Activated CD4-positive, alpha-beta T cell treated with anti-CD3 and anti-CD28 coated beads, Interleukin-2, amount 10 ng/mL, durations not matched to agents 7 days and 5 days (primary cell): Measurements from ENCODE around the gene PREX1. TPM values are rescaled to one million over a fixed set of nuclear protein-coding genes. Genes with fewer than 3 reads are reported as not detected.

Experiments used
- CTCF ChIA-PET: fragments of 350-600 bp; sonication (Branson Sonifier 250); formaldehyde crosslinking; loops from one replicate; lab custom pipeline; 2021; ENCODE audit warnings: antibody characterized with exemption; lab: Charles Lee
- POLR2A ChIA-PET: fragments of 350-600 bp; sonication (Branson Sonifier 250); formaldehyde crosslinking; loops from one replicate; lab custom pipeline; 2021; ENCODE audit warnings: antibody characterized with exemption; lab: Charles Lee
- DNase-seq: peaks from one replicate; pipeline ENCODE4 v3.0.0-alpha.2; 2020
- H3K27ac Mint-ChIP-seq: one replicate; pipeline ENCODE4 v1.8.0; 2021; ENCODE audit warnings: mild to moderate bottlenecking, moderate library complexity, mixed read lengths
- H3K27me3 Mint-ChIP-seq: one replicate; pipeline ENCODE4 v1.8.0; 2021; ENCODE audit warnings: mixed read lengths
- H3K36me3 Mint-ChIP-seq: one replicate; pipeline ENCODE4 v1.8.0; 2021; ENCODE audit warnings: low read depth, mixed read lengths
- H3K4me1 Mint-ChIP-seq: one replicate; pipeline ENCODE4 v1.8.0; 2021; ENCODE audit warnings: mixed read lengths
- H3K4me3 Mint-ChIP-seq: one replicate; pipeline ENCODE4 v1.8.0; 2021; ENCODE audit warnings: mild to moderate bottlenecking, moderate library complexity, mixed read lengths
- H3K9me3 Mint-ChIP-seq: one replicate; pipeline ENCODE4 v1.8.0; 2021; ENCODE audit warnings: mixed read lengths
- total RNA-seq, 2 experiments: library from RNA; stranded (reverse); gene quantifications; one replicate each; pipeline ENCODE4 v1.2.3, GENCODE V29; 2021

The PREX1 gene
- total RNA-seq, 2 experiments from 2014 or later: 81.0 to 86.1 TPM

DNA sequence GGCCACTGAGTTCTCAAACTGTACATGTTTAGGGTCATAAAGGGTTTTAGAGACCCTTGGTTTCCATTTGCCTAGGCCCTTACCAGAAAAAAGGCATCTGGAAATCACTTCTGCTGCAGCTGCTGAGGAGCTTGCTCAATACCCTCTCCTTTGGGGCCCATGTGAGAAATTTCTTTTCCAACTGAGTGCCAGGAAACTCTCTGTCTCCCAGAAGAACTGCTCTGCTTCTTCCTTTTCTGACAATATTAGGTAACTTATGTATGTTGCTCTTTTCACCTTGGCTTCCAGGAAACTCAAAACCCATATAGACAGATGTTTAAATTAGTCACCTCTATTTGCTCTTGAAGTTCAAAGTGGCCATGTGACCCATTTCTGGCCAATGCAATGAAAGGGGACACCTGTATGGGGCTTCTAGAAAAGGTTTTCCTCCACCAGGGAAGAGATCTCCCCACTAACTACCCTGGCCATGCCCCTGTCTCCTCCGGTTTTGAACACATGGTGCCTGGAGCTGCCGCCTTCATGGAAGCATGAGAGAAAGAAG lies 121.6 kb downstream of the PREX1 start:
- Mint-ChIP-seq H3K36me3 (peaks cover 58% of the 10 kb centered on the region), H3K4me1 (peaks cover 40% of the 10 kb centered on the region), H3K9me3 (no peaks in the 10 kb centered on the region), H3K4me3 (no peak overlapping the region), H3K27ac (peak overlapping the region; percentile 46), H3K27me3 (no peaks in the 10 kb centered on the region)
- POLR2A ChIA-PET: no interaction called here
- no peak for DNase-seq
- CTCF ChIA-PET: interaction anchor here (0.7 to 1.4 kb wide), 4 partner anchors 19 to 67 kb away, joined by 3 to 4 read pairs (median 3); no protein-coding TSS in a partner anchor

GRCh38 chr20:48705240-48706115 lies 122.3 kb downstream of the PREX1 start:
- peaks cover 62% of the 10 kb centered on the region for H3K36me3 Mint-ChIP-seq
- no peaks in the 10 kb centered on the region for H3K9me3 Mint-ChIP-seq
- H3K4me1 Mint-ChIP-seq: peaks cover 41% of the 10 kb centered on the region
- DNase-seq: no peak
- ChIA-PET CTCF (no interaction called here), POLR2A (no interaction called here)
- H3K27me3 Mint-ChIP-seq: no peaks in the 10 kb centered on the region
- H3K4me3 Mint-ChIP-seq: no peak overlapping the region
- peak overlapping the region; percentile 63 for H3K27ac Mint-ChIP-seq

- POLR2A ChIA-PET: no interaction called here
- no peaks in the 10 kb centered on the region for H3K9me3 Mint-ChIP-seq
- DNase-seq: no peak
- H3K4me1 Mint-ChIP-seq: peaks cover 41% of the 10 kb centered on the region
- H3K4me3 Mint-ChIP-seq: no peak overlapping the region
- CTCF ChIA-PET: interaction anchor here (0.8 kb wide), 1 partner anchor 169 kb away, joined by 3 read pairs; no protein-coding TSS in a partner anchor
- peaks cover 64% of the 10 kb centered on the region for H3K36me3 Mint-ChIP-seq
- no peaks in the 10 kb centered on the region for H3K27me3 Mint-ChIP-seq
- no peak overlapping the region for H3K27ac Mint-ChIP-seq
These were observed 123.0 kb downstream of the PREX1 start for GRCh38 chr20:48704761-48705160.

DNA sequence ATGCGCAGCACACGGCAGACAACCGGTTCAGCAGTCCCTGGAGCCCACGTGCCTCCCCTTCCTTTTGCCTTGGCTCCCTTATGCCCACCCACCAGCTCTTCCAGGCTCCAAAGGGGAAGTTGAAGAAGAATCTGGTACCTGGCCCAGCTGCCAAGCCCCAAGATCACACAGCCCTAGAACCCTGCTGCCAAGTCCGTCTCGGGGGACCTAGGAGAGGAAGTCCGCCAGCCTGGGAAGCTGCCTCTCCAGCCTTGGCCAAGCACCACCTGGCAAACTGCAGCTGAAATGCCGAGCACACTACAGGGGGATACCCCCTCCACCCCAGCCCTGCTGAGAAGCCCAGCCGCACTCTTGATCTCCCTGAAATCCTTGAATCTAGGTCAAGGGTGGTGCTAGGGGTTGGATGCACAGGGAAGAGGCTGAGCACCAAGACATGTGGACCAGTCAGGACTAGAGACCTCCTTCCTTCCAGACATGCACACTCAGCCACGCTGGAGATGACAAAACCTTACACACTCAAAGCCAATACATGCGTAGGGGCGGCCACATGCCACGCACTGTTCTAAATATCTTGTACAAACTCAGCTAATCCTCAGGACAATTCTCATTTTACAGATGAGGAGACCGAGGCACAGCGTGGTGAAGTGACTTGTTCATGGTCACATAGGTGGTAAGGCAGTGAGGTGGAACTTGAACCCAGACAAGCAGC lies 124.1 kb downstream of the PREX1 start:
- Mint-ChIP-seq H3K27ac (no peak overlapping the region), H3K4me3 (no peak overlapping the region), H3K9me3 (no peaks in the 10 kb centered on the region), H3K27me3 (no peaks in the 10 kb centered on the region), H3K4me1 (peaks cover 48% of the 10 kb centered on the region), H3K36me3 (peaks cover 64% of the 10 kb centered on the region)
- CTCF ChIA-PET: interaction anchor here (0.6 to 1.3 kb wide), 4 partner anchors 10 to 170 kb away, joined by 3 to 4 read pairs (median 3); no protein-coding TSS in a partner anchor
- no peak for DNase-seq
- POLR2A ChIA-PET: no interaction called here

DNA sequence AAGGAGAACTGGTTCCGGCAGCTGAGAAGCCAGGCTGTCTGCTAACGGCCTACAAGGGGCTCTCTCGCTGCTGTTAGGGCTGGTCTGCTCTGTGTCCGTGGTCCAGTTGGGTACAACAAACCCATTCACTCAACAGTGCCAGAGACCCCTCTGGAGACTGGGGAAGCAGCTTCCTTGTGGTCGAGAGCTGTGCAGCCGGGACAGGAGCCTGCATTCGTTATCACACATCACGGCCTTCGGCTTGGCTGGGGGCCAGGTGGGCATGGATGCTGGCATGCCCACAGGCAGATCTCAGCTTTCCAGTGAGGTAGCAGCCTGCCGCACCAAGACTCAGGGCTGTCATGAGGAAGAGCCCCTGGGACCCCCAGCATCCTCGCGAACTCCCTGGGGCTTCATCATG lies 124.7 kb downstream of the PREX1 start:
- POLR2A ChIA-PET: no interaction called here
- peaks cover 61% of the 10 kb centered on the region for H3K36me3 Mint-ChIP-seq
- no peak overlapping the region for H3K4me3 Mint-ChIP-seq
- H3K4me1 Mint-ChIP-seq: peaks cover 46% of the 10 kb centered on the region
- H3K9me3 Mint-ChIP-seq: no peaks in the 10 kb centered on the region
- H3K27me3 Mint-ChIP-seq: no peaks in the 10 kb centered on the region
- no peak overlapping the region for H3K27ac Mint-ChIP-seq
- DNase-seq: no peak
- CTCF ChIA-PET: interaction anchor here (1.3 kb wide), 1 partner anchor 14 kb away, joined by 3 read pairs; no protein-coding TSS in a partner anchor

DNA sequence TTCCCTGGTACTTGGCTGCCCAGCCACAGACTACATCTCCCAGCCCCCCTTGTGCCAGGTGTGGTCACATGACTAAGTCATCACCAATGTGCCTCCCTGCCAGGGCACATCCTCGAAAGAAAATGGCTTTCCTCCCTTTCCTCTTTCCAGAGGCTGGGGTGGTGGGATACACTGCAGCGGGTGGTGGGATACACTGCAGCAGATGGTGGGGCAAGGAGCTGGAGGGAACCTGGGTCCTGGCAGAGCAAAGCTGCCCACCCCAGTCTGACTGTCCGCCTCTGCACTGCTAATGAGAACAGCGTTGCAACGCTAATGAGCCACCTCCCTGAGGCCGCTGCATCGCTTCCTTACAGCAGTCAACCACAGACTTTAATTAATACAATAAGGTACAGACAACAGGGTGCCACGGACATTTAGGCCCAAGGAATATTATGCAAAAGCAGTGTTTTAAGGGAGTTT lies 125.3 kb downstream of the PREX1 start:
- Mint-ChIP-seq H3K27me3 (no peaks in the 10 kb centered on the region), H3K9me3 (no peaks in the 10 kb centered on the region), H3K36me3 (peaks cover 60% of the 10 kb centered on the region), H3K27ac (no peak overlapping the region), H3K4me3 (no peak overlapping the region), H3K4me1 (peaks cover 46% of the 10 kb centered on the region)
- DNase-seq: no peak
- POLR2A ChIA-PET: no interaction called here
- CTCF ChIA-PET: interaction anchor here (0.6 kb wide), 1 partner anchor 52 kb away, joined by 3 read pairs; no protein-coding TSS in a partner anchor

DNA sequence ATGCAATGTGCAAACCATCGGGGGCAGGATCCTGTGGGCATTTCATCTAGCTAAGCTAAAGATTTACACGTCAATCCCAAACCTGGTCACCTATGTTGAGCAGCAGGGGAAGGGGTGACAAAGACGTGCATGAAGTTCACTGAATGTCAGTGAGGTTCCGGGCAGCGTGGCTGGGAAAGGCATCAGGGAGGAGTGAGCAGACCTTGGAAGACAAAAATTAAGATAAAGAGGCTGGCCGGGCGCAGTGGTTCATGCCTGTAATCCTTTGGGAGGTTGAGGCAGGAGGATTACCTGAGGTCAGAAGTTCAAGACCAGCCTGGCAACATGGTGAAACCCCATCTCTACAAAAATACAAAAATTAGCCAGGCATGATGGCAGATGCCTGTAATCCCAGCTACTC lies 126.1 kb downstream of the PREX1 start:
- Mint-ChIP-seq H3K4me3 (no peak overlapping the region), H3K27me3 (no peaks in the 10 kb centered on the region), H3K27ac (no peak overlapping the region), H3K4me1 (peaks cover 38% of the 10 kb centered on the region), H3K36me3 (peaks cover 56% of the 10 kb centered on the region), H3K9me3 (no peaks in the 10 kb centered on the region)
- no peak for DNase-seq
- CTCF ChIA-PET: no interaction called here
- POLR2A ChIA-PET: no interaction called here

DNA sequence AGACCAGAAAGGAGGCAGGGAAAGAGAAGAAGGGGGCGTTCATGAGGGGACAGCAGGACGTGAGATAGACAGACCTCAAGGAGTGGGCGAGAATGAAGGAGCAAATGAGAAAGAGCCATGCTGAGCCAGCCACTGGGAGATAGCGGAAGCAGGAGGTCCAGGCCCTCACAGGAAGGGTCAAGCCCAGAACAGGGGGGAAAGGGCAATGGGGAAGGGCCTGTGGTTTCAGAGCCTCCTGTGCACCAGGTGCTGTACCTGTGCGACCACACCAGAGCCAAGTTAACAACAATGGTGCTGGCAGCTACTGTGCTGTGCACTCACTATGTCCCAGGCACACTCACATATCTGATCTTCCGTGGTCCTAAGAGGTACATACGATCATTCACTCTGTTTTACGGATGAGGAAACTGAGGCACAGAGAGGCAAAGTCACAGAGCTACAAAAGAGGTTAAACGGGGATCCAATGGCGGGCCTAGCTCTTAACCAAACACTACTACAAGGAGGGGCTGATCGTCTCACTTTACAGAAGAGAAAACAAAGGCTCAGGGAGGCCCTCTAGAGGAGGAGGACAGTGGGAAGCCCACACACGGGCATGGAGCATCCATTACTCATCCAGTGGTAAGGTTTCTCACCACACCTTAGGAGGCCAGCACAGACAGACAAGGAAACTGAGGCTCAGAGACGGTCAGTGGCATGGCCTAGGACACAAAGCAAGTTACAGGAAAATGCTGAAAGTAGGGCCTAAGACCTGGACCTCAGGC lies 129.1 kb downstream of the PREX1 start:
- no peaks in the 10 kb centered on the region for H3K27me3 Mint-ChIP-seq
- ChIA-PET POLR2A (no interaction called here), CTCF (interaction anchor here (1.5 kb wide), 1 partner anchor 90 kb away, joined by 3 read pairs; no protein-coding TSS in a partner anchor)
- no peak overlapping the region for H3K27ac Mint-ChIP-seq
- no peaks in the 10 kb centered on the region for H3K9me3 Mint-ChIP-seq
- peaks cover 23% of the 10 kb centered on the region for H3K4me1 Mint-ChIP-seq
- peaks cover 51% of the 10 kb centered on the region for H3K36me3 Mint-ChIP-seq
- no peak for DNase-seq
- no peak overlapping the region for H3K4me3 Mint-ChIP-seq

DNA sequence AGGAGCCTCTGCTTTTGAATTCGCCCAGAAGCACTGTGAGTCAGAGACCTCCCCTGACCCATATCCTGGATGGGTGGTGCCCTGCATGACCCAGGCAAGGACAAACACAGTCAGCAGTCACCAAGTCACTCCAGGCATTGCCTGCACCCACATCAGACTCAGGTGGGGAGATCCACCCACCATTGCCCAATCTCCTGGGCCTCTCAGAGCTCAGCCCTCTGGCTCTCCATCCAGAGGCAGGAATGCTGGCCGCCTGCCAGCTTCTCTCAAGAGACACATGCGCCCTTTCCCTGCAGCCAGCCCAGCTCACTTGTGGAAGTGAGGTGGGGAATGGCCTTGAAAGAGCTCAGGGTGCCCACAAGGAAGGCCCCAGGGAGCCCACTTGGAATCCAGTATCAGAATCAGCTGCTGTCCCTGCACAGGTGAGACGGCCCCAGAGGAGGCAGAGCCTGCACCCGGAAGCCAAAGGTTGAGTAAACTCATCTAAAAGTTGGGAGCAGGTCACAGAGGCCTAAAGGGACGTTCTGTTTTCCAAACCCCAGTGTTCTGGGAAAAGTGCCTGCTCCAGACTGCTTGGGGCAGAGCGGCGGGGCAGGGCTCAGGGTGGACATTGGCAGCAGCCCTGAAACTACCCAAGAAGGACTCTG lies 129.8 kb downstream of the PREX1 start:
- H3K9me3 Mint-ChIP-seq: no peaks in the 10 kb centered on the region
- CTCF ChIA-PET: interaction anchor here (1.5 kb wide), 1 partner anchor 90 kb away, joined by 3 read pairs; no protein-coding TSS in a partner anchor
- no peaks in the 10 kb centered on the region for H3K27me3 Mint-ChIP-seq
- H3K4me1 Mint-ChIP-seq: peaks cover 23% of the 10 kb centered on the region
- no peak for DNase-seq
- H3K36me3 Mint-ChIP-seq: peaks cover 52% of the 10 kb centered on the region
- POLR2A ChIA-PET: no interaction called here
- no peak overlapping the region for H3K4me3 Mint-ChIP-seq
- H3K27ac Mint-ChIP-seq: no peak overlapping the region

GRCh38 chr20:48696671-48697070 lies 131.1 kb downstream of the PREX1 start:
- ChIA-PET CTCF (interaction anchor here (0.9 to 1.0 kb wide), 4 partner anchors 16 to 204 kb away, joined by 3 read pairs; no protein-coding TSS in a partner anchor), POLR2A (no interaction called here)
- H3K4me1 Mint-ChIP-seq: peaks cover 23% of the 10 kb centered on the region
- no peak overlapping the region for H3K27ac Mint-ChIP-seq
- no peaks in the 10 kb centered on the region for H3K27me3 Mint-ChIP-seq
- no peak for DNase-seq
- H3K9me3 Mint-ChIP-seq: no peaks in the 10 kb centered on the region
- no peak overlapping the region for H3K4me3 Mint-ChIP-seq
- H3K36me3 Mint-ChIP-seq: peaks cover 51% of the 10 kb centered on the region

- no peak for DNase-seq
- POLR2A ChIA-PET: no interaction called here
- H3K9me3 Mint-ChIP-seq: no peaks in the 10 kb centered on the region
- H3K27me3 Mint-ChIP-seq: no peaks in the 10 kb centered on the region
- H3K4me1 Mint-ChIP-seq: peaks cover 21% of the 10 kb centered on the region
- peaks cover 54% of the 10 kb centered on the region for H3K36me3 Mint-ChIP-seq
- H3K27ac Mint-ChIP-seq: no peak overlapping the region
- H3K4me3 Mint-ChIP-seq: no peak overlapping the region
- CTCF ChIA-PET: interaction anchor here (0.9 to 1.0 kb wide), 3 partner anchors 9 to 205 kb away, joined by 3 read pairs; no protein-coding TSS in a partner anchor
These were observed 132.1 kb downstream of the PREX1 start for GRCh38 chr20:48695738-48696137.
